Activated CD8-positive, alpha-beta memory T cell treated with anti-CD3 and anti-CD28 coated beads, Interleukin-2, amount 50 U/mL, for 48 hours (primary cell): ENCODE results near the gene SYCP2.

Source experiments
- DNase-seq: peaks from one replicate; pipeline ENCODE4 v3.0.0-alpha.2; 2020

The SYCP2 gene

GRCh38 chr20:59820204-59821041 lies 113.0 kb downstream of the SYCP2 start:
- DNase-seq = no peak

- DNase-seq = no peak
Observed at GRCh38 chr20:59819496-59820203, 113.8 kb downstream of the SYCP2 start.

DNA sequence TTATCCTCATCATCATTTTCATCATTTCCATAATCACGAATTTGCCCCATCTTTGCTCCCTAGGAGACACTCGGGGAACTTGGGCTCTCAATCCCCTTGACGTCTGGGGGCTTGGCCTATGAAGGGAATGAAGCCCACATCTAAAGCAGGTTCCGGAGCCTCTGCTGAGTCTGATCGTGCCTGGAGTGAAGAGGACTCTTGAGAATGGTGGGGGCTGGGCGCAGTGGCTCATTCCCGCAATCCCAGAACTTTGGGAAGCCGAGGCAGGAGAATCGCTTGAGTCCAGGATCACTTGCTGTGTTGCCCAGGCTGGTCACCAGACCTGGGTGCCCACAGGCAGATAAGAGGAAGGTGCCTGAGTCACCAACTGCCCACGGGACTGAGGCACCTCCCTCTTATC lies 114.5 kb downstream of the SYCP2 start:
- no peak for DNase-seq

- no peak for DNase-seq
Observed at GRCh38 chr20:59817846-59818615, 115.4 kb downstream of the SYCP2 start.

GRCh38 chr20:59817406-59817805 lies 116.0 kb downstream of the SYCP2 start:
- no peak for DNase-seq

DNA sequence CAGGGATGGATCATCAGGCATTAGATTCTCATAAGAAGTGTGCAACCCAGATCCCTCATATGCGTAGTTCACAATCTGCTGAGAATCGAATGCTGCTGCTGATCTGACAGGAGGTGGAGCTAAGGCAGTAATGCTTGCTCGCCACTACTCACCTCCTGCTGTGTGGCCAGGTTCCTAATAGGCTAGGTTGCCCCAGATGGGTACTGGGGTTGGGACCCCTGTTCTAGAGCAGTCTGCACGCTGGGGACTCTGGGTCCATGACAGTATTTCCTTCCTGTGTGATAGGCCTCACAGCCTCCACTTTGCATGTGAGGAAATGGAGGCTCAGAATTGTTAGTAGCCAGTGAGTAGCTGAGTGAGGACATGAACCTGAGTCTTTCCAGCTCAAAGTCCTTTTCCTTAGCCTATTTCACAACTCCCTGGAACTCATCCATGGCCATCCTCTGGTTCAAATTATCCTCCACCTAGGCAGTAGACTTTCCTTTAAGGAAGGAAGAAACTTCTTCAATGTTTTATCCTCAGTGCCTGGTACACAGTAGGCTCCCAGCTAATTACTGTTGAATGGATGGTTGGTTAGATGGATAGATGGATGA lies 117.2 kb downstream of the SYCP2 start:
- DNase-seq = no peak

- no peak for DNase-seq
Observed at GRCh38 chr20:59814840-59815340, 118.5 kb downstream of the SYCP2 start.

GRCh38 chr20:59813948-59814839 lies 119.2 kb downstream of the SYCP2 start:
- no peak for DNase-seq
